Rectal smooth muscle tissue (tissue), 1 donor: ENCODE data around the gene PHLDB1.
"Not testable (repeated sequence)": the region's sequence is repeated elsewhere in the genome, so short reads cannot be mapped to it uniquely, and the experiment has no call there.

Experiments used
- H3K27ac ChIP-seq: one replicate; pipeline ENCODE4 v1.7.0; 2013; ENCODE audit warnings: low read depth, low read length, inconsistent platforms
- H3K27me3 ChIP-seq: one replicate; pipeline ENCODE4 v1.7.0; 2013; ENCODE audit warnings: low read length; ENCODE audit not compliant: control insufficient read depth, insufficient read depth
- H3K36me3 ChIP-seq: one replicate; pipeline ENCODE4 v1.7.0; 2013; ENCODE audit warnings: low read length; ENCODE audit not compliant: control insufficient read depth, insufficient read depth
- H3K4me1 ChIP-seq: one replicate; pipeline ENCODE4 v1.7.0; 2013; ENCODE audit warnings: low read length; ENCODE audit not compliant: control insufficient read depth, insufficient read depth
- H3K4me3 ChIP-seq: one replicate; pipeline ENCODE4 v1.7.0; 2013; ENCODE audit warnings: low read length
- H3K9ac ChIP-seq: one replicate; pipeline ENCODE4 v1.7.0; 2013; ENCODE audit warnings: low read length

Gene PHLDB1

DNA sequence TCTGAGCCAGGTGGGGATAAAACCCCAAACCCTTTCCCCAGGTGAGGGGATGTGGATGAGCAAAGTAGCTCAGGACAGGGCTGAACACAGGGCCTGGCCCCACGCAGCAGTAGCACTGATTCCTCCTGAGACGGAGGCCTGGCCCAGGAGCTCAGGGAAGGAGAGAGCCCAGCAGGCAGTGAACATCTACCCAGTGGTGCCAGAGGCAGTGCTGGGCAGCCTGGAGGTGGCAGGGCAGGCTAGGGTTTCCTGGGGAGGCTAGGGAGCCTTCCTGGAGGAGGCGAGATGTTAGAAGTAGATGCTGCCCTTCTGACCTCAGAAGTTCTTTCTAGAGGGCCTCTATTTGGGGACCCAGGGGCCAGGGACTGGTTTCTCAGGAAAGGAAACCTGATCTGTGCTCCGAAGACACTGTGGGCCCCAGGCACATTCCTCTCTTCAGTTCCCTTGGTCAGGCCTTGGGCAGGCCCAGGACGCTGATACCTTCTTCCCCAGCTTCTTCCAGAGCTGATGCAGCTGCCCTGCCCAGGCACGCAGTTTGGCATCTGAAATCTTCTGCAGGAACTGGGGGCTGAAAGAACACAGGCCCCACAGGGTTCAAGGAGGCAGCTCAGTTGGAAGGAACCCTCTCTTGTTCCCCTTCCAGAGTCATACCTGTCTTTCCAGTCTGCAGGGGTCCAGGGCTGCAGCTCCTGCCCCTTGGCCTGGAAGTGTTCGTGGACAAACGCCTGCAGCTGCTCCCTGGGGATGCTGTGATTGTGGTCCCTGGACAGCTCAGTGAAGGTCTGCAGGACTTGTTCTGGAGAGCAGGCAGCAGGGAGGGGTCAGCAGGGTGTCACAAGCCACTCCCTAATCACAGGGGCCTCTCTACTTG is 55.2 kb downstream of the PHLDB1 start:
- H3K4me3 ChIP-seq = no peak overlapping the region
- H3K27me3 ChIP-seq = no peaks in the 10 kb centered on the region
- no peak overlapping the region for H3K9ac ChIP-seq
- H3K27ac ChIP-seq = no peak overlapping the region
- no peaks in the 10 kb centered on the region for H3K4me1 ChIP-seq
- H3K36me3 ChIP-seq = peaks cover 2% of the 10 kb centered on the region

DNA sequence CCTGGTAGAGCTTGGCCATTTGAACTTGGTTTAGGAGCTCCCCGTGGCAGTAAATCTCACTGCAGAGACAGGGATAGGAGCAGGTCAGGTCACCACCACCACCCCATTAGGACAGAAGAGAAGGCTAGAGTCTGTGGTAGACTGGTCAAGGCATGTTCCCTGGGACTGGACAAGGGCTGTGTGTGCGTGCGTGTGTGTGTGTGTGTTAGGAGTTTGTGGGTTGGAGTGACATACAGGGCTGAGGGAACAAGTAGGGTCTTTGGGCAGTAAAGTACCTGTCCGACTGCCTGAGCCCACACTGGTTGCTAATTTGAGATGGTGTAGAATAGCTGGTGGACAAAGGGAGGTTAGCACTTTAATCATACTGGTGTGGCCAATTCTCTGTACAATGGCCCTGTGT is 56.0 kb downstream of the PHLDB1 start:
- Histone ChIP-seq H3K27ac (no peak overlapping the region), H3K4me1 (no peaks in the 10 kb centered on the region), H3K4me3 (no peak overlapping the region)

DNA sequence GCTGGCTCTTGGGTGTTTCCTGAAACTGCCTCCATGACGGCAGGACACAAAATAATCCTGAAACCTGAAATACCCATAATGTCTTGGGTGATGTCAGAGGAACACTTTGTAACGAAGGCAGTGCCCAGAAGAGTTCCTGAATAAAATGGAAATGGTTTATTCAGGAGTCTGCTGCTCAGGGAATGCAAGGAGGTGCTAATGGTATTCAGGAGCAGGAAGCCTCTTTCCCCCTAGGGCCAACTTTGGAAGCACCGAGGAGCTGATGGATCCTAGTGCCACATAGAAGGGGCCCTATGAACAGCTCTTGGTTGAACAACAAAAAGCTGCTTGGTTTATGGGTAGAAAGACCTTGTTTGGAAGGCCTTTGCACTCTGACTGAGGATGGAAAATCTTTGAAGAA is 56.5 kb downstream of the PHLDB1 start:
- no peaks in the 10 kb centered on the region for H3K36me3 ChIP-seq
- H3K4me3 ChIP-seq = no peak overlapping the region
- no peaks in the 10 kb centered on the region for H3K4me1 ChIP-seq
- H3K27me3 ChIP-seq = no peaks in the 10 kb centered on the region
- H3K27ac ChIP-seq = no peak overlapping the region
- no peak overlapping the region for H3K9ac ChIP-seq

More for the DNA sequence above, 56.0 kb downstream of the PHLDB1 start:
- no peaks in the 10 kb centered on the region for H3K27me3 ChIP-seq
- H3K36me3 ChIP-seq = no peaks in the 10 kb centered on the region
- no peak overlapping the region for H3K9ac ChIP-seq

DNA sequence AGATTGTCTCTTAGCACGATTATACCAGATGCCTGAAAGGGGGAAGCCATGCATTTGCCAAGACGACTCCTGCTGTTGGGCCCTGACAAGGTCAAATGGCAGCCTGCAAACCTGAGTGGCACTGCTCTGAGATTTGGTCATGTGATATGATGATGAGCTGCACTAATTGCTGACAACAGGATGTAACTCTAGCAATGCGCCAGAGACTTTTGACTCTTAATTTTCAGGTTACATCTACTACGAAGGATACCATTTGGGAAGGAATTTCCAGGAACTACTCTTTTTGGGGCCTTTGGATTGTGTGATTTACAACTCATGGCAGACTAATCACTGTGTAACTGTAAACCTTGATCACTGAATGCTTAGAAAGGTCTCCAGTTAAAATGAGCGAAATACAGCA is 59.0 kb downstream of the PHLDB1 start:
- H3K4me3 ChIP-seq = no peak overlapping the region

DNA sequence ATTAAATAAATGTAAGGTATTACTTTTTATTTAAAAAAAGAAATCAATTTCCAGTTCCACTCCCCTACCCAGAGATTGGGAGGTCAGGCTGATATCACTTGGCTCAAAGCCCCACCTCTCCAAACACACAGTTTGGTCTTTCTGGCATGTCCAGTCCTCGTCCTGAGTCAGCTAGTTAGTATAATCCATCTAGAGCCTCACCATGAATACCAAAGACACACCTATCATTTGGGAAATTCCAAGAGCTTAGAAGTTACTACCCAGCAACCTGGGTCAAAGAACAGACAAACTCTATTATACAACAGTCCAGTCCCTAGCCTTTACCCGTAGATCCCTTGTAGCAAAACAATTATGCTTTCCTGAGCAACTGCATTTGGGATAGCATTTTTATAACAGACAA is 62.6 kb downstream of the PHLDB1 start:
- Histone ChIP-seq H3K4me1 (no peaks in the 10 kb centered on the region), H3K27ac (no peak overlapping the region), H3K4me3 (no peak overlapping the region), H3K36me3 (no peaks in the 10 kb centered on the region), H3K27me3 (no peaks in the 10 kb centered on the region), H3K9ac (no peak overlapping the region)

More for the DNA sequence above, 59.0 kb downstream of the PHLDB1 start:
- Histone ChIP-seq H3K27ac (no peak overlapping the region), H3K36me3 (no peaks in the 10 kb centered on the region), H3K27me3 (no peaks in the 10 kb centered on the region), H3K4me1 (no peaks in the 10 kb centered on the region), H3K9ac (no peak overlapping the region)

DNA sequence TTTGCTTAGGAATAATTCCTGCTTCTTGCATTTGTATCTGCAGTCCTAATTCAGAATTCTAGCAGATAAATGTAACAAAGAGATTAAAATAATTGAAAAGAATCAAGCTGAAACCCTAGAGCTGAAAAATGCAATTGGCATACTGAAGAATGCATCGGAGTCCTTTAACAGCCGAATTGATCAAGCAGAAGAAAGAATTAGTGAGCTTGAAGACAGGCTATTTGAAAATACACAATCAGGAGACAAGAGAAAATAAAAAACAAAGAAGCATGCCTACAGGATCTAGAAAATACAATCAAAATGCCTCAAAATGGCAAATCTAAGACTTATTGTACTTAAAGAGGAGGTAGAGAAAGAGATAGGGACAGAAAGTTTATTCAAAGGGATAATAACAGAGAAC is 63.8 kb downstream of the PHLDB1 start:
- H3K9ac ChIP-seq = no peak overlapping the region
- H3K36me3 ChIP-seq = no peaks in the 10 kb centered on the region
- H3K4me3 ChIP-seq = no peak overlapping the region
- H3K4me1 ChIP-seq = no peaks in the 10 kb centered on the region
- H3K27ac ChIP-seq = no peak overlapping the region
- H3K27me3 ChIP-seq = no peaks in the 10 kb centered on the region

DNA sequence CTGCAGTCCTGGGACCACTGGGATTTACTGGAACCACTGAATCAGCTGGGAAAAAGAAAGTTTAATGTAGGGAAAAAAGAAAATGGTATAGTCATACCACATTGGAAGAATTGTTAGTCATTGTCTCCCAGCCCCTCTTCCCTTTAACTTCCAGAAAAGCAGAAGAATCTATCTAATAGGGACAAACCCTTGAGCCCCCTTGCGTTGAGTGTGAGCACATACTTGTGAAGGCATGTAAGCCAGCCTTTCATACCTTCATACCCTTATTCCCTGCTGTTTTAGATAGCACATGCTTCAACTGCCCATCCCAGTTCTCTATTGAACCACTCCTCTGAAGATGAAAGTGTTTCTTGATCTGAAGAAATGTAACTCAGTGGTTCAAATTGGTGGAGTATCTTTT is 65.4 kb downstream of the PHLDB1 start:
- Histone ChIP-seq H3K27ac (no peak overlapping the region), H3K27me3 (no peaks in the 10 kb centered on the region), H3K4me3 (no peak overlapping the region), H3K36me3 (no peaks in the 10 kb centered on the region), H3K9ac (no peak overlapping the region), H3K4me1 (no peaks in the 10 kb centered on the region)

DNA sequence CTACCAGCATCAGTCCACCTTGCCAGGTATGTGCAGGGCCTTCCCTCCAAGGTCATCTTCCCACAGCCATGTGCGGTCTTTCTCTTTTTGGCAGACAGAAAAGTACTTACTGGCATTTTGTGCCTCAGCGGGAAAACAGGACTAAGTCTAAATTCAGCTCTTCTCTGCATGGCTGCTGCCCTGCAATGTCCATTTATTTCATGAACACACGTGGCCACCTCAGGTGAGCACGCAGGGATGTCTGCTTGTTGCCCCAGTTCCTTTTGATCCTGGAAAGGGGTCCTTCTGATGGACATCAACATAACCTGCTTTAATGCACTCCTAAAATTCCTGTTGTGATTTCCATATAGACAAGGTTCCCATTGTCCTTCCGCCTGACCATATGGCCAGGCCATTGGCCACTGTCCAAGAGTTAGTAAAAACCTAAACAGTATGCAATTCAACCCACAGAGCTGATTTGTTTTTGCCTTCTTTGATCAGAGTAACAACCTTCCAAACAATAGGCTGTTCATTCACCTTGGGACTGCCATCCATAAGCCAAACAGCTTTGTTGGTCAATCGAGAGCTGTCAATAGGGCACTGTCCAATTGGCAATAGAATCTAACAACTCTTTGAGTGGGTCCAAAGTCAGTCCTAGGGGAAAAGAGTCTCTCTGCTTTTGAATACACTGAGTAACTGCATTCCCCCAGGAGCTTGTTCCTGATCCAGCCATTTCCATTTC is 66.1 kb downstream of the PHLDB1 start:
- Histone ChIP-seq H3K9ac (no peak overlapping the region), H3K36me3 (no peaks in the 10 kb centered on the region), H3K27me3 (no peaks in the 10 kb centered on the region), H3K4me3 (no peak overlapping the region), H3K4me1 (no peaks in the 10 kb centered on the region), H3K27ac (no peak overlapping the region)

DNA sequence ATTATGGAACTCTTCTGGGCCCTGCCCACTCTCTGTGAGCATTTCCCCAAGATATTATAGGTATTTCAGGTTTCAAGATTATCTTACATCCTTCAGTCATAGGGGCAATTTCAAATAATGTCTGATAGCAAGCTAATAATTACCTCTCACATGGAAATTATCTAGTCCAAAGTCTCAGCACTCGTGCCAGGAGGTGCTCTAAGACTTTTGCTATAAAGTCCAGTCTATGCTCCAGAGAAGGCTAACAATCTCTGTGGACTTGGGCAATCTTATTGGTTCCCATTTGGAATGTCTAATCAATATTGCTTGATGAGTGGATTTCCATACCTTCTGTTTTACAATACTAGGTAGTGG is 66.6 kb downstream of the PHLDB1 start:
- Histone ChIP-seq H3K27me3 (no peaks in the 10 kb centered on the region), H3K4me1 (no peaks in the 10 kb centered on the region), H3K36me3 (no peaks in the 10 kb centered on the region), H3K9ac (no peak overlapping the region), H3K4me3 (no peak overlapping the region), H3K27ac (no peak overlapping the region)

DNA sequence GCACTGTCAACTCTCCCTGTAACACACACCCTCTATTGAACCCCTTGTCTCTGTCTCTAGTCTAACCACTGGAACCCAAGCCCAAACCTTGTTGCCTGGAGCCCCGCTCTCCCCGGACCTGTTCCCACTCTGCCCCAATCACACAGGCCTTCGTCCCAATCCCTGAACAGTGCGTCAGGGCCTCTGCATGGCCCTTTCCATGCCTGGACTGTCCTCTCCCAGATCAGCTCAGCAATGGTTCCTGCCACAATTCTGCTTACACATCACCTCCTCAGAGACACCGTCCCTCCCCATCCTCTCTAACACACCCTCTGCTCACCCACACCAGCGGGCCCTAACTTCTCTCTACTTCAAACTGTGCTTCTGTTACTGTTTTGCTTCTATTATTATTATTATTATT is 70.6 kb downstream of the PHLDB1 start:
- no peaks in the 10 kb centered on the region for H3K27me3 ChIP-seq
- H3K27ac ChIP-seq = no peak overlapping the region
- no peaks in the 10 kb centered on the region for H3K4me1 ChIP-seq
- H3K36me3 ChIP-seq = no peaks in the 10 kb centered on the region
- no peak overlapping the region for H3K9ac ChIP-seq
- no peak overlapping the region for H3K4me3 ChIP-seq

DNA sequence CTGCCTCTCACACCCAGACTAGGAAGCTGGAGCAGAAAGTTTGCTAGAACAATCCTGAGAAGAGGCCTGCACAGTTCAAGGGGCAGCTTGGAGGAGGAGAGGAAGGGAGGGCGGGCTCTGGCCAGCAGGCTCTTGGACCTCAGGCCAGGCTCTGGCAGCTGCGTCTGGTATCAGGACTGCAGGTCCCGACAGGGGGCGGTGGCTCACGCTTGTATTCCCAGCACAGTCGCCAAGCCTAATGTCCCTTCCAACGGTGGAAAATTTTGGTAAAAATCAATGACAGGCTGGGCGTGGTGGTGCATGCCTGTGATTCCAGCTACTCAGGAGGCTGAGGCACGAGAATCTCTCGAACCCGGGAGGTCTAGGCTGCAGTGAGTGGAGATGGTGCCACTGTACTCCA is 71.5 kb downstream of the PHLDB1 start:
- not testable (repeated sequence) for H3K4me1 ChIP-seq, H3K27ac ChIP-seq, H3K9ac ChIP-seq, H3K36me3 ChIP-seq, H3K27me3 ChIP-seq
- peak overlapping the region; percentile 32 for H3K4me3 ChIP-seq

DNA sequence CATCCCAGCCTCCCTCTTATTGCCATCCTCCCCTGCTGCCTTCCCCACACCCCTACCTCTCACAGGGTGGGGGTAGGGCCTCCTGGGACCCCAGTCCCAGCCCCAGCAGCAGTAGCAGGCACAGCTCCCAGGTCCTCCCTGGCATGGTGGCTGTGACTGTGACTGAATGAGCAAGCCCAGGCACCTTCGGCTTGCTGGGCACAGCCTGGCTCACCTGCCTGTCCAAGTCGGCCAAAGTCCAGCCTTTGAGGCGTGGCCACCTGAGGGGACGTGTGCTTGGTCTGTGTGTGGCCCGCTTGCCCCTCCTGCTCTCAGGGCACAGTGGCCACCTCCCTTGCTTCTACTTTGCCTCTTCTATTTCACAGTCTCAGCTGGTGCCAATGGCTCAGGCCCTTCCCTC is 72.1 kb downstream of the PHLDB1 start, which contains the start of gene TREH:
TSS of gene TREH (minus strand) at position 168 of the 400 bp plus-strand sequence. CDS start at position 145, 23 bp downstream.
- H3K9ac ChIP-seq = no peak within 1 kb of the TSS

DNA sequence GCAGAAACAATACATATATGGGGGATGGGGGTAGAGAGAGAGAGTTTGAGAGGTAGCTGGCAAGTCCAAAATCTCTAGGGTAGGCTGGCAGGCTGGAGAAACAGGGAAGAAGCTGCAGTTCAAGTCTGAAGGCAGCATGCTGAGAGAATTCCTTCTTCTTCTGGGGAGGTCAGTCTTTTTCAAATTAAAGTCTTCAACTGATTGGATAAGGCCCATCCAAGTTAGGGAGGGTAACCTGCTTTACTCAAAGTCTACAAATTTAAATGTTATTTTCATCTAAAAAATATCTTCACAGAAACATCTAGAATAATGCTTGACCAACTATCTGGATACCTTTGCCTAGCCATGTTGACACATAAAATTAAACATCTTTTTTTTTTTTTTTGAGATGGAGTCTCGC is 75.0 kb downstream of the PHLDB1 start:
- Histone ChIP-seq H3K36me3 (no peaks in the 10 kb centered on the region), H3K4me1 (no peaks in the 10 kb centered on the region), H3K27ac (no peak overlapping the region), H3K4me3 (no peak overlapping the region), H3K27me3 (no peaks in the 10 kb centered on the region), H3K9ac (no peak overlapping the region)

More for the DNA sequence above, 72.1 kb downstream of the PHLDB1 start, which contains the start of gene TREH:
- Histone ChIP-seq H3K36me3 (no peaks in the 10 kb centered on the region), H3K27me3 (no peaks in the 10 kb centered on the region), H3K27ac (no peak within 1 kb of the TSS), H3K4me3 (peak within 1 kb of the TSS; percentile 32), H3K4me1 (no peaks in the 10 kb centered on the region)
